Smooth muscle cell (in vitro differentiated cells): ENCODE data around the gene CDKN2B-AS1. TPM values are rescaled to one million over a fixed set of nuclear protein-coding genes. Genes with fewer than 3 reads are reported as not detected.

Experiments used
- DNase-seq: peaks from one replicate; lab custom pipeline; 2025; ENCODE audit not compliant: unreplicated experiment; lab: John Stamatoyannopoulos, UW
- H2AFZ ChIP-seq: fragments of 200-600 bp; sonication (generic); 2 replicates; pipeline ENCODE4 v1.6.0; 2016; ENCODE audit warnings: antibody characterized with exemption, low read depth, mild to moderate bottlenecking
- H3F3A ChIP-seq: fragments of 200-600 bp; sonication (generic); 2 replicates; pipeline ENCODE4 v1.6.0; 2017; ENCODE audit warnings: antibody characterized with exemption, low read depth
- H3K27ac ChIP-seq: fragments of 200-600 bp; sonication (generic); 2 replicates; pipeline ENCODE4 v1.5.1; 2016; ENCODE audit warnings: low read depth, mild to moderate bottlenecking
- H3K27me3 ChIP-seq: fragments of 200-600 bp; sonication (generic); 2 replicates; pipeline ENCODE4 v1.6.1; 2016; ENCODE audit warnings: low read depth, mild to moderate bottlenecking
- H3K36me3 ChIP-seq: fragments of 200-600 bp; sonication (generic); 2 replicates; pipeline ENCODE4 v1.5.1; 2016; ENCODE audit warnings: low read depth
- H3K4me1 ChIP-seq: fragments of 200-600 bp; sonication (generic); 2 replicates; pipeline ENCODE4 v1.5.1; 2016; ENCODE audit warnings: low read depth
- H3K4me2 ChIP-seq: fragments of 200-600 bp; sonication (generic); 2 replicates; pipeline ENCODE4 v1.6.0; 2016; ENCODE audit warnings: mild to moderate bottlenecking
- H3K4me3 ChIP-seq: fragments of 200-600 bp; sonication (generic); 2 replicates; pipeline ENCODE4 v1.5.1; 2016; ENCODE audit warnings: mild to moderate bottlenecking
- H3K79me2 ChIP-seq: fragments of 200-600 bp; sonication (generic); 2 replicates; pipeline ENCODE4 v1.6.0; 2016; ENCODE audit warnings: low read depth, mild to moderate bottlenecking
- H3K9ac ChIP-seq: fragments of 200-600 bp; sonication (generic); 2 replicates; pipeline ENCODE4 v1.6.0; 2016; ENCODE audit warnings: low read depth
- H3K9me3 ChIP-seq: fragments of 200-600 bp; sonication (generic); replicated peaks from 2 replicates; pipeline ENCODE4 v1.5.1; 2016; ENCODE audit warnings: low read depth
- H4K20me1 ChIP-seq: fragments of 200-600 bp; sonication (generic); 2 replicates; pipeline ENCODE4 v1.6.0; 2016; ENCODE audit warnings: low read depth
- CTCF ChIP-seq: fragments of 200-600 bp; sonication (generic); IDR thresholded peaks from 2 replicates; pipeline ENCODE4 v1.5.1; 2017; ENCODE audit warnings: borderline replicate concordance, mild to moderate bottlenecking, antibody characterized with exemption; ENCODE audit not compliant: insufficient read depth, poor library complexity, severe bottlenecking
- WGBS: methylation state at CpG from one replicate; pipeline ENCODE4 v1.1.7; 2016; ENCODE audit warnings: low lambda C conversion rate; 5-methylcytosine and 5-hydroxymethylcytosine counted together
- polyA plus RNA-seq: library from polyadenylated mRNA; unstranded; fragments of >200 nt; fragmentation: Nextera tagmentation; extraction: Ambion mirVana; gene quantifications from 2 replicates; pipeline ENCODE4 v1.2.1, GENCODE V29; 2016
- total RNA-seq: library from RNA; depleted of rRNA; stranded (reverse); fragments of >200 nt; gene quantifications from 2 replicates; pipeline ENCODE4 v1.2.3, GENCODE V29; 2014

The CDKN2B-AS1 gene
- total and polyA plus RNA-seq, 2 experiments from 2014 or later: 32.7 to 38.5 TPM

DNA sequence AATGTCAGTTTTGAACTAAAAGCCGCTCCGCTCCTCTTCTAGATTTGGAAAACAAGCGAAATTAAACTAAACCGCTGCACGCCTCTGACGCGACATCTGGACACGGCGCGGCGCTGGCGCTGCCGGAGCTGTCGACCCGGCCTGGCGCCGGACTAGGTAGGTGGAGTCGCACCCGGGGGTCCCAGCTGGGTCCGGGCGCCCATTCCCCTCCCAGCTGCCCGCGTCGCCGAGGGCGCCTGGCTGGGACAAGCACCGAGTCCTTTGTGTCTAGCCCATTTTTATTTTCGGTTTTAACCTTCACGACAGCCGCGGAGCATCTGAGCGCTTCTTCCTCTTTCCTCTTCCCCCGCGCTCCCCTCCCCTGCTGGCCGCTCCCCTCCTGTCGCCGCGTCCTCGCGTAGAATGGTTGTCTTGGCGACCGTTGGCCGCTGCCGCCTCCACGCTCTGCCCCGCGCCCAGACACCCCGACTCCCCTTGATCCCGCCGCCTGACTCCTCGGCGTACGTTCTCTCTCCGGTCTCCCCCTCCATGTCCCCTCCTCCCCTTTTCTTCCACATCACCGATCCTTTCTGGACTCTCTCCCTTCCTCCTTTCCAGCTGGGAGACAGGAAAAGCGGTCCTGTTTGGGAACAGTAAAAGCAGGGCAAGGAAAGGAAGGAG, 545 bp downstream of the CDKN2B-AS1 start:
- peaks cover 34% of the 10 kb centered on the region for H3K79me2 ChIP-seq
- peaks cover 17% of the 10 kb centered on the region for H3K27me3 ChIP-seq
- WGBS: under 1% methylated on average over 36 of the region's 56 CpGs
- peaks cover 8% of the 10 kb centered on the region for H3F3A ChIP-seq
- TF ChIP-seq CTCF: no peak
- H3K4me1 ChIP-seq: peaks cover 16% of the 10 kb centered on the region
- H3K36me3 ChIP-seq: no peaks in the 10 kb centered on the region
- H3K9ac ChIP-seq: peak overlapping the region; percentile 89
- peak overlapping the region; percentile 83 for H3K4me2 ChIP-seq
- no peaks in the 10 kb centered on the region for H3K9me3 ChIP-seq
- peak overlapping the region; percentile 84 for H3K4me3 ChIP-seq
- no peak for DNase-seq
- no peaks in the 10 kb centered on the region for H4K20me1 ChIP-seq
- peak overlapping the region; percentile 89 for H2AFZ ChIP-seq
- peak overlapping the region; percentile 90 for H3K27ac ChIP-seq

DNA sequence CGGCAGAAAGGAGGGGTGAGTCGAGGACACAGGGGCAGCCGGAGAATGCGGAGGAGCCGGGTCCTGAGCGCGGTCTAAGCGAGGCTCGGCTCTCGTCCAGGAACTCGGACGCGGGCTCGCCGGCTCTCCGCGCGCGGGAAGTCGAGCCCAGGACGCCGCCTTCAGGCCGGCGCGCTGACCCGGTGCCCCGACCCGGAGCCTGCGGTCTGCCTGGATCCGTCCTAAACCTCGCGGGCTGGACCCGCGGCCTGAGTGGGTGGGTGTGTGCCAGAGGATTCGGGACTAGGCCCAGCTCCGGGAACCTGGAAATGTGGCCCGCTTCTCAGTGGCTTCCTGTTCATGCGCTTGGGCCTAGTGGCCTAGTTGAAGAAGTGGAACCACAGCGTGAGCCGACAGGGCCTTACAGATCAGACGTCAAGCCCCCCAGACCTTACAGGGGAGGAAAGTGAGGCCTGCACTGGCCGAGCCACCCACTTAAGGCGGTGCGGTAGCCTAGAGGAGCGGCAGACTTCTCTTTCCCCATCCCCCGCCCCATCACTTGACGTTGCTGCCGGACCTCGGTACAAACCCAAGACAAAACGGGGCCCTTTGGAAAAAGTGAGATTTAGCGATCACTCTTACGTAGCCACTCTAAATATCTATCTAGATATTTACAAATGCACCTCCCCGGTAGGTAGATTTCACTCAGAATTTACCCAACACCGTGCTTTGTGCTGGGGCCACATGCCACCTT, 1.2 kb downstream of the CDKN2B-AS1 start:
- Histone ChIP-seq H3F3A (peaks cover 8% of the 10 kb centered on the region), H3K27ac (peak overlapping the region; percentile 90), H2AFZ (peak overlapping the region; percentile 89), H3K4me2 (peak overlapping the region; percentile 83), H3K9ac (peak overlapping the region; percentile 89), H3K9me3 (no peaks in the 10 kb centered on the region), H3K4me3 (peak overlapping the region; percentile 84), H3K79me2 (peaks cover 32% of the 10 kb centered on the region), H3K4me1 (peaks cover 16% of the 10 kb centered on the region), H3K36me3 (no peaks in the 10 kb centered on the region), H3K27me3 (peaks cover 10% of the 10 kb centered on the region), H4K20me1 (no peaks in the 10 kb centered on the region)
- no peak for DNase-seq
- WGBS: 8% methylated on average over 52 of the region's 54 CpGs
- TF ChIP-seq CTCF: no peak

GRCh38 chr9:21996438-21996837, 1.8 kb downstream of the CDKN2B-AS1 start:
- H4K20me1 ChIP-seq: no peaks in the 10 kb centered on the region
- H3K27me3 ChIP-seq: peaks cover 4% of the 10 kb centered on the region
- peak overlapping the region; percentile 84 for H3K4me3 ChIP-seq
- no peak overlapping the region for H2AFZ ChIP-seq
- TF ChIP-seq CTCF: no peak
- peaks cover 16% of the 10 kb centered on the region for H3K4me1 ChIP-seq
- no peaks in the 10 kb centered on the region for H3K9me3 ChIP-seq
- H3K36me3 ChIP-seq: no peaks in the 10 kb centered on the region
- H3K4me2 ChIP-seq: peak overlapping the region; percentile 83
- H3K27ac ChIP-seq: peak overlapping the region; percentile 90
- H3K9ac ChIP-seq: no peak overlapping the region
- no peak for DNase-seq
- WGBS: 56% methylated on average over 9 of the region's 9 CpGs
- H3K79me2 ChIP-seq: peaks cover 29% of the 10 kb centered on the region
- peaks cover 8% of the 10 kb centered on the region for H3F3A ChIP-seq
